Activated T-helper 2 cell treated with anti-CD3 and anti-CD28 coated beads, Interferon-gamma antibody, Interleukin-2, Interleukin-4, amounts not matched to agents 10 μg/mL and 5 μg/mL and 100 μg/mL, durations not matched to agents 14 hours and 24 hours and 36 hours (primary cell): Measurements from ENCODE around the gene NGFR. TPM values are rescaled to one million over a fixed set of nuclear protein-coding genes. Genes with fewer than 3 reads are reported as not detected.
A peak's percentile ranks its signal among the peaks of the same experiment; 100 is the strongest.

Source experiments
- DNase-seq: peaks from one replicate; pipeline ENCODE4 v3.0.0; 2021; ENCODE audit warnings: low spot score
- H3K27ac Mint-ChIP-seq: one replicate; pipeline ENCODE4 v1.8.0; 2021; ENCODE audit warnings: mixed read lengths
- H3K27me3 Mint-ChIP-seq: one replicate; pipeline ENCODE4 v1.8.0; 2021; ENCODE audit warnings: low read depth, mixed read lengths
- H3K36me3 Mint-ChIP-seq: one replicate; pipeline ENCODE4 v1.8.0; 2021; ENCODE audit warnings: low read depth, mixed read lengths
- H3K4me1 Mint-ChIP-seq: one replicate; pipeline ENCODE4 v1.8.0; 2021; ENCODE audit warnings: low read depth, mixed read lengths
- H3K4me3 Mint-ChIP-seq: one replicate; pipeline ENCODE4 v1.8.0; 2021; ENCODE audit warnings: low read depth, mild to moderate bottlenecking, moderate library complexity, mixed read lengths
- H3K9me3 Mint-ChIP-seq: one replicate; pipeline ENCODE4 v1.8.0; 2021; ENCODE audit warnings: mixed read lengths
- intact Hi-C: fragments of 100-400 bp; cut with micrococcal nuclease; formaldehyde crosslinking; loops from one replicate; pipeline ENCODE4 v1.15.1; 2023
- total RNA-seq: library from RNA; stranded (reverse); gene quantifications from 2 replicates; pipeline ENCODE4 v1.2.3, GENCODE V29; 2022

NGFR gene, protein sequence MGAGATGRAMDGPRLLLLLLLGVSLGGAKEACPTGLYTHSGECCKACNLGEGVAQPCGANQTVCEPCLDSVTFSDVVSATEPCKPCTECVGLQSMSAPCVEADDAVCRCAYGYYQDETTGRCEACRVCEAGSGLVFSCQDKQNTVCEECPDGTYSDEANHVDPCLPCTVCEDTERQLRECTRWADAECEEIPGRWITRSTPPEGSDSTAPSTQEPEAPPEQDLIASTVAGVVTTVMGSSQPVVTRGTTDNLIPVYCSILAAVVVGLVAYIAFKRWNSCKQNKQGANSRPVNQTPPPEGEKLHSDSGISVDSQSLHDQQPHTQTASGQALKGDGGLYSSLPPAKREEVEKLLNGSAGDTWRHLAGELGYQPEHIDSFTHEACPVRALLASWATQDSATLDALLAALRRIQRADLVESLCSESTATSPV
- total RNA-seq = 0.14 and 0.18 TPM in 2 replicates

DNA sequence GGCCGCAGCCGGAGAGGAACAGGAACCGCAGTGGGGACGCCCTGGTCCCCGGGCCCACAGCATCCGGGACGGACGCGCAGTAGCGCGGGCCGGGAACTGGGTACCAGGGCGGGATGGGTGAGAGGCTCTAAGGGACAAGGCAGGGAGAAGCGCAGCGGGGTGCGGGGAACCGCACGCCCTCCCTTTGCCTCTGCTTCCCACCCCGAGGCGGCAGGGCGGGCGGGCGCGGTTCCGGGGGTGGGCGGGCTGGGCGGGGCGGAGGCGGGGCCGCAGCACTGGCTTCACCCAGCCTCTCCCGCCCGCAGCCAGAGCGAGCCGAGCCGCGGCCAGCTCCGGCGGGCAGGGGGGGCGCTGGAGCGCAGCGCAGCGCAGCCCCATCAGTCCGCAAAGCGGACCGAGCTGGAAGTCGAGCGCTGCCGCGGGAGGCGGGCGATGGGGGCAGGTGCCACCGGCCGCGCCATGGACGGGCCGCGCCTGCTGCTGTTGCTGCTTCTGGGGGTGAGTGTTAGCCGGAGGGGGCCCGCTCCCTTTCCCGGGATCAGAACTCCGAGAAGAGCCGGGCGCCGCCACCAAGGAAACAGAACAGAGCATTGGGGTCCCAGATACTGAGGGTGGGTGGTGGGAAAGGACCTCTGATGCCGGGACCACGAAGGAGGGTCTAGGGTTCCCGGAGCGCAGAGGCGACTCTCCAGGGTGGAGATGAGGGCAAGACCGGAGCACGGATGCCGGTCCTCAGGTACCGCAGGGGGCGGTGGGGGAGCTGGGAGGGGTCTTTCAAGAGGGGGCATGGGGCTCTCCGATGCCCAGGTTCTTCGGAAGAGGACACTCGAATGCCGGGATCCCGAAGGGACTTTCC lies at the start of gene NGFR:
Gene NGFR, plus strand, starts transcription at position 308 of the 856 bp plus-strand sequence. Its CDS starts 125 bp downstream, at position 433.
- H3K27ac Mint-ChIP-seq = no peak within 1 kb of the TSS
- intact Hi-C loops = loop anchor here (5.0 to 10.0 kb wide), 6 partner anchors 62 to 870 kb away; partner anchors contain the start of genes DLX3, DLX4, HOXB9 and IGF2BP1
- no peaks in the 10 kb centered on the region for H3K9me3 Mint-ChIP-seq

DNA sequence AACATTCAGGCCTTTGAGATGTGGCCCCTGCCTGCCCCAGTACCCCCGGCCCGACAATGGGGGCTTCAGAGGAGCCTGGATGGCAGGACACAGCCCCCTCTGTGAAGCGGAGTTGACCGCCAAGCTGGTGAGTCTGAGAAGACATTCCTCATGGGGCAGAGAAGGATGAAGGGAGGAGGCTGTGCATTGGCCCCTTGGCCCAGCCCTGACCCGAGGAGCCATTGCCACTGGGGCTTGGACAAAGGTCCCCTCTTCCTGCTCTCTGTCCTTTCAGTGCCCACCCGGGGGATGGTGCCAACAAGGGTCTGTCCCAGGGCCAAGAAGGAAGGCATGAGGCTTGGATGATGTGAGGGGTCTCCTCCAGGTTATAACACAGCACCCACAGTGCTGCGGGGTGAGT lies 49.5 kb upstream of the NGFR start:
- H3K27me3 Mint-ChIP-seq = peaks cover 7% of the 10 kb centered on the region
- no peak overlapping the region for H3K27ac Mint-ChIP-seq
- no peaks in the 10 kb centered on the region for H3K9me3 Mint-ChIP-seq
- no peaks in the 10 kb centered on the region for H3K4me1 Mint-ChIP-seq
- no peak for DNase-seq
- no peaks in the 10 kb centered on the region for H3K36me3 Mint-ChIP-seq
- intact Hi-C loops = no loop called here
- H3K4me3 Mint-ChIP-seq = no peak overlapping the region

More for the DNA sequence above, at the start of gene NGFR:
- H3K27me3 Mint-ChIP-seq = peaks cover 71% of the 10 kb centered on the region
- H3K36me3 Mint-ChIP-seq = no peaks in the 10 kb centered on the region
- peak within 1 kb of the TSS; percentile 68 for H3K4me3 Mint-ChIP-seq
- peak; percentile 51 for DNase-seq
- H3K4me1 Mint-ChIP-seq = peaks cover 11% of the 10 kb centered on the region

DNA sequence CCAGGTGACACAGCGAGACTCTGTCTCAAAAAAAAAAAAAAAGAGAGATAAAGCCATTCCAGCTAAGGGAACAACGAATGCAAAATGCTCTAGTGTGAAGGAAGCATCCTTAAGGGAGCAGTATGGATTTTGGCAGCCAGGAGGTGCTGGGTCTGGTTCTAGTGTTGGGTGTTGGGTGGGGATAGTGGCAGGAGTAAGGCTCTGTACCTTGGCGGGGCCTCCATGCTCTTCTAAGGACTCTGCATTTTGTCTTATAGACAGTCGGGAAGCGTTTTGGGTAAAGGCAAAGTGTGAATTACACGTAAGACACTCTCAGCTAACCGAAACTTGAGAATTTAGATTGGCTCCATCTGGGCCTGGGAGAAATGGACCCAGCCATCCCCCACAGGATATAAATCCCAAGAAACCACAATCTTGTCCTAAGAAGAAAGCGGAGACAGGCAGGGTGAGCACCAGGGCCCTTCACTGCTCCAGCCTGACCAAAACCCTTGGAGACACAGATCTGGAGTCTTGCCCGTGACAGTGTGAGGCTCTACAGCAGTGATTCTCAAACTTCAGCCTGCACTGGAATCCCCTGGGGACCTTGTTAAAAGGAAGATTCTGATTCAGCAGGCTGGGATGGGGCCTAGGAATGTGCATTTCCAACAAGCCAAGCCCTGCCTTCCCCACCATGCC lies 47.3 kb upstream of the NGFR start:
- intact Hi-C loops = no loop called here
- Mint-ChIP-seq H3K4me3 (no peak overlapping the region), H3K27me3 (peaks cover 3% of the 10 kb centered on the region), H3K36me3 (no peaks in the 10 kb centered on the region), H3K27ac (no peak overlapping the region), H3K4me1 (peaks cover 2% of the 10 kb centered on the region), H3K9me3 (no peaks in the 10 kb centered on the region)
- no peak for DNase-seq

DNA sequence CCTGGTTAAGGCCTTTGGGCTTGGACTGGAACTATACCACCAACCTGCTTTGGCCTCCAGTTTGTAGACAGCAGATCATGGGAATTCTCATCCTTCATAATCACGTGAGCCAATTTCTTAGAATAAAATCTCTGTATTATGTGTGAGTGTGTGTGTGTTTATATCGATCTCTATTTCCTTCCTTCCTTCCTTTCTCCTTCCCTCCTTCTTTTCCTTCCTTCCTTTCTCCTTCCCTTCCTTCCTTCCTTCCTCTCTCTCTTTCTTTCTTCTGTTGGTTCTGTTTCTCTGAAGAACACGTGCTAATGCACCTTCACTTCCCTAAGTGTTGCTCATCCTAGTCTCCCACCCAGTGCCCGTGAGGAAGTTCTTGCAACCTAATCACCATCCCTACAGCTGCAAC lies 44.9 kb upstream of the NGFR start:
- intact Hi-C loops = no loop called here
- Mint-ChIP-seq H3K27ac (no peak overlapping the region), H3K36me3 (no peaks in the 10 kb centered on the region)

DNA sequence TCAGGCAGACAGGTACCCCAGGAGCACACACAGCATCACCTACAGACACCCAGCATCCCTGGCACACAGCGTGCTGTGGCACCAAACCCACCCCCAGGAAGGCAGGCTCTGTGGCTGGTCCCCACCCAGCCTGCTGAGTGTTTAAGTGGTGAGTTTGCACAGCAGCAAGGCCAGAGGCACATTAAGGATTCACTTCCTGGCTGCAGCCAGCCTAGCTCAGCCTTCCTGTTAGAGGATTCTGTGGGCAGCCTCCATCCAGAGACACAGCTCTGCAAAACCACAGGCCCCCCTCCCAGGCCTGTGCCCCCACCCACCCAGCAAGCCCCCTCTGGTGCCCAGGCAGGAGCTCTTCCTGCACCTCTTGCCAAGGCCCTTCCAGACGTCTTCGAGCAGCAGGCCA lies 44.4 kb upstream of the NGFR start:
- H3K27ac Mint-ChIP-seq = no peak overlapping the region
- intact Hi-C loops = no loop called here
- H3K4me3 Mint-ChIP-seq = no peak overlapping the region

More for the DNA sequence above, 44.9 kb upstream of the NGFR start:
- peaks cover 7% of the 10 kb centered on the region for H3K27me3 Mint-ChIP-seq
- H3K4me1 Mint-ChIP-seq = peaks cover 2% of the 10 kb centered on the region
- no peak overlapping the region for H3K4me3 Mint-ChIP-seq
- no peaks in the 10 kb centered on the region for H3K9me3 Mint-ChIP-seq
- DNase-seq = no peak

DNA sequence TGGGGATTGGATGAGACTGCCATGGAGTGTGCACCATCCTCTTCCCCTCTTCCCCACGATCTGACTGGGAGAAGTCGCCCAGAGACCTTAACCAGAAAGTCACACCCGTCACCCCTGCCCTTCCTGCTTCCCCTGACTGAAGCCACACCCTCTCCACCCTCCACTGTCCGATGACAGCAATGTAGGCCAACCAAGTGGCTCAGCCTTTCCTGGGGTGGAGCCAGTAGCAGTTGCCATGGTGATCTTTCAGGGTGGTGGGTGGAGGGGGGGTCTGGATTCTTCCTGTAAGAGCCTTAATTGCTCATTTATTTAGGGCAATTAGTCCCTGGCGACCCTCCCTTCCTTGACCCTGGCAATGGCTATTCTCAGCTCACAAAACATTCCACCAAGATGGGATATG lies 42.9 kb upstream of the NGFR start:
- no peak overlapping the region for H3K4me3 Mint-ChIP-seq

More for the DNA sequence above, 44.4 kb upstream of the NGFR start:
- H3K36me3 Mint-ChIP-seq = no peaks in the 10 kb centered on the region
- H3K9me3 Mint-ChIP-seq = no peaks in the 10 kb centered on the region
- no peak for DNase-seq
- H3K27me3 Mint-ChIP-seq = peaks cover 7% of the 10 kb centered on the region
- H3K4me1 Mint-ChIP-seq = peaks cover 2% of the 10 kb centered on the region

DNA sequence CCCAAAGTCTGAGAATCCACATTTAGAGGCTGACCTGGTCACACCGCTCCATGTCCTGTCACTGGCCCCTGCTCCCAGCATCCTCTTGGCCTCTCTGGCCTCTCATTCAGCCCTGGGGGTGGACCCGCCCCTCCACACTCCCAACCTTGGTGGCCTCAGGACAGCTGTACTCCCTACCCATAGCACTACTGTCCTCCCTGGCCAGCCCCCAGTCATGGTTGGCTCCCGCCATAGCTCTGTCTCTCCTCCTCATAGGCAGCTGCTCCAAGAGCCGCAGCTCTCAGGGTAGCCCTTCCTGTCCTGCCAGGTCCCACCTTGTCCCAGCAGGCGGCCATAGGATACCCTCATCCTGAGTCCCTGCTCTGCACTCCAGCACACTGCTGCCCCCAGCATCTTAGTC lies 42.4 kb upstream of the NGFR start:
- no peaks in the 10 kb centered on the region for H3K36me3 Mint-ChIP-seq

More for the DNA sequence above, 42.9 kb upstream of the NGFR start:
- Mint-ChIP-seq H3K27me3 (peaks cover 12% of the 10 kb centered on the region), H3K9me3 (no peaks in the 10 kb centered on the region), H3K4me1 (peaks cover 2% of the 10 kb centered on the region), H3K27ac (no peak overlapping the region), H3K36me3 (no peaks in the 10 kb centered on the region)
- intact Hi-C loops = no loop called here
- DNase-seq = no peak

DNA sequence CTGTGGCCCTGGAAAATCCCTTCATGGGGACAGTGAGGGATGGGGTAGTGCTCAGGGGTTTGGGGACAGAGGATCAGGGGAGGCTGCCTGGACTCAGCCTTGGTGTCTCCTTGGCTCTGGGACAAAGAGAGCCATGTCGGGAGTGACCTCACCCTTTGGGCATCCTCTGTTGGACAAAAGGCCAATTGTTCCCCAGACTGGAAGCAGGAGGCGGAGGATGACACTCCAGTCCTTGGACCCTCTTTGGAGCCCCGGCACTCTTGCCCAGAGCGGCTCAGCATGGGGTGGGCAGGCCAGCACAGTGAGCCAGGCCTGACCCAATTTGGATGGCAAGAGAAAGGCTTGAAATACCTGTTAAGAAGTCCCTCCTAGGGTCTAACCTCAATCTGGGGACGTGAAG lies 41.0 kb upstream of the NGFR start:
- H3K4me3 Mint-ChIP-seq = no peak overlapping the region
- intact Hi-C loops = no loop called here
- H3K27me3 Mint-ChIP-seq = peaks cover 23% of the 10 kb centered on the region
- peaks cover 2% of the 10 kb centered on the region for H3K4me1 Mint-ChIP-seq
- H3K36me3 Mint-ChIP-seq = no peaks in the 10 kb centered on the region
- H3K27ac Mint-ChIP-seq = no peak overlapping the region
- no peaks in the 10 kb centered on the region for H3K9me3 Mint-ChIP-seq
- DNase-seq = no peak

More for the DNA sequence above, 42.4 kb upstream of the NGFR start:
- Mint-ChIP-seq H3K9me3 (no peaks in the 10 kb centered on the region), H3K4me1 (peaks cover 2% of the 10 kb centered on the region), H3K4me3 (no peak overlapping the region), H3K27me3 (peaks cover 16% of the 10 kb centered on the region), H3K27ac (no peak overlapping the region)
- no peak for DNase-seq
- intact Hi-C loops = no loop called here

DNA sequence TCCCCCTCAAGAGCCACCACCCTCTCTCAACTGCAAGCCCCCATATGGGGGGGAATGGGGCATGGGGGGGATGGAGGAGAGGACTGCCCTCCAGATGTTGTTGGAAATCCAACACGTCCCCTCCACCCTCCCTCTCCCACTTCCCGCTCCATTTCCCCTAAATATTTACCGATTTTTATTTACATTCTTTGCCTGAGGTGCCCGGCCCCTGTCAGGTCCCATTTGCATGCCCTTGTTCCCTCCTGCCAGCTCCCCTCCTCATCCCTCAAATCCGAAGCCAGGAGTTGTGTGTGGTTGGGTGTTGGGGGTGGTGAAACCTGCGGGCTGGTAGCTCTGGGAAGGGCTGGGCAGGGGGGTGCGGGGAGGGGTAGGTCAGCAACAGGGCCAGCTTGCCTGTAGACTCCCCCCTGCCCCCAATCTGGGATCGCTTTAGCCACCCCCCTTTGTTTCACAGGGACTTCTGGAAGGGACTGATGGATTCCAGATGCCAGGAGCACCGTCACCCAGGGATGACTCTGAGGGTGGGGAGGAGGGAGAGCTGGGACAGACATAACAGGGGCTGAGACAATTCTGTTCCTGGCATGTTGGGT lies 39.7 kb upstream of the NGFR start:
- no peaks in the 10 kb centered on the region for H3K9me3 Mint-ChIP-seq
- DNase-seq = no peak
- H3K36me3 Mint-ChIP-seq = no peaks in the 10 kb centered on the region
- peaks cover 2% of the 10 kb centered on the region for H3K4me1 Mint-ChIP-seq
- H3K27me3 Mint-ChIP-seq = peaks cover 30% of the 10 kb centered on the region
- H3K4me3 Mint-ChIP-seq = no peak overlapping the region
- intact Hi-C loops = no loop called here
- no peak overlapping the region for H3K27ac Mint-ChIP-seq

DNA sequence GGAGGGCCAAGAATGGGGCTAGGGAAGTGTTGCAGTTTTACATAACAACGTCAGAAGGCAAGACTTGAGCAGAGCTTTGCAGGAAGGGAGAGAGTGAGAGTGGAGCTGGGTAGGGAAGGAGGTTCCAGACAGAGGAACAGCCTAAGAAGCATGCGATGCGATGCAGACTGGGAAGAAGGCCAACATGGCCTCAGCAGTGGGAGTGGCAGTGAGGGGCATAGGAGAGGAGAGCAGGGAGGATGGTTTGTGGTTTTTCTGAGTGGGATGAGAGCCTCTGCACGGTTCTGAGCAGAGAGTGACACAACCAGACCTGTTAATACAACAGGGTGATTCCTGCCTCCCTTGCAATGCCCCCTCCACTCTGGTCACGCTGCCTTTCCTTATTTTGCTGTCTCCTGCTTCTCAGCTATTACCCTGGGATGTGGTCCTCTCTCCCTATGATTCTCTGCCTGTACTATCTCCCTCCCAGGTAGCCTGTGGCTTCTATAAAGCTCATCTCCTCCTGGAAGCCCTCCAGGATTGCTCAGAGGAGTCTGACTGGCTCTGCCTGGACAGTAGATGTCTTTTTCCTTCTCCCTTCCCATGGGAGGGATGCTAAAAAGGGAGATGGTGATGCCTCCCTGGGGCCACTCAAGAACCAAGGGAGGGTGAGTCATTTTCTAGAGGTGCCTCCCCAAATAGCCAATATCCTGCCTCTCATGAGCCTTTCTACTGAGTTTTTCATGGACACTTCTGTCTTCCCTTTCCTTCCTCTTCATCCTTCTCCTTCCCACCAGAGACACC lies 38.7 kb upstream of the NGFR start:
- Mint-ChIP-seq H3K27ac (no peak overlapping the region), H3K36me3 (no peaks in the 10 kb centered on the region), H3K4me3 (no peak overlapping the region), H3K4me1 (peaks cover 2% of the 10 kb centered on the region), H3K27me3 (peaks cover 34% of the 10 kb centered on the region), H3K9me3 (no peaks in the 10 kb centered on the region)
- no peak for DNase-seq
- intact Hi-C loops = no loop called here

DNA sequence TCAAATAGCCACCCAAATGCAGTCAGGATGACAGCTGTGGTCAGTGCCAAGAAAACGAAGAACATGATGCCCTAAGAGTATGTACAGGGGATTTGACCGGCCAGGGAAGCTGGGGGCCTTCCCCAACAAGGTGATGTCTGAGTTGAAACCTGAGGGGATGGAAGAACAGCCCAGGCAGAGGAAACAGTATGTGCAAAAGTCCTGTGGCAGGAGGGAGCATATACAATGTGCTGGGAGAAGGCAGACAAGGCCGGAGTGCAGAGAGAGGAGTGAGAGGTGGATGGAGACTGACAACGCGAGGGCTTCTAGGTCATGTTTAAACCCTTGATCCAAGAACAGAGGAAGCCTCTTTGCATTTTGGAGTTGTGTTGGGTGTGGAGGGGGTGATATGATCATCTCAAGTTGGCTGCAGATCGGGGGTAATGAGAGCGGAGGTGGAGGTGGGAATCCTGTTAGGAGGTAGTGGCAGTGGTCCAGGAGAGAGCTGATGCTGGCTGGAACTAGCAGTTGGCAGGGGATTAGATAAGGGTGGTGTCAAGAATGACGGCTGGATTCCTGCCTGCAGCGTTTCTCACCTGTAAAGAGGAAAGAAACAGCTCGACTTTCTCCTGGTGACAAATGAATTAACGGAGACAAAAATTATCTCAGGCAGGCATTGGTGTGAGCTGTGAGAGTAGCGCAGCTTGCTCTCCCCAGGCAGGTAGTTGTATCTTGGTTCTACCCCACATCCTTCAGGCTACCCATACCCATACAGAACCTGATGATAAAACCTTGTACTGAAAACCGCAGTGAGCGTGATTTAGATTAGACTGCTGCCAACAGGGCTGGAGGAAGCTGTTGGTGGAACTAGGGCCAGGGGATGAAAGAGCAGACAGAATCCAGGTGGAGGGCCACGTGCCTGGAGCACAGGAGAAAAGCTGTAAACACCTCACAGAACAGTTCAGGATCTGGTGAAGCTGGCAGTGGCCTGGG lies 37.2 kb upstream of the NGFR start:
- DNase-seq = no peak
- H3K9me3 Mint-ChIP-seq = no peaks in the 10 kb centered on the region
- no peak overlapping the region for H3K4me3 Mint-ChIP-seq
- intact Hi-C loops = no loop called here
- H3K27ac Mint-ChIP-seq = no peak overlapping the region
- H3K36me3 Mint-ChIP-seq = no peaks in the 10 kb centered on the region
- H3K27me3 Mint-ChIP-seq = peaks cover 36% of the 10 kb centered on the region
- no peaks in the 10 kb centered on the region for H3K4me1 Mint-ChIP-seq
